ENCODE measurements around the gene UBA52.

DNA sequence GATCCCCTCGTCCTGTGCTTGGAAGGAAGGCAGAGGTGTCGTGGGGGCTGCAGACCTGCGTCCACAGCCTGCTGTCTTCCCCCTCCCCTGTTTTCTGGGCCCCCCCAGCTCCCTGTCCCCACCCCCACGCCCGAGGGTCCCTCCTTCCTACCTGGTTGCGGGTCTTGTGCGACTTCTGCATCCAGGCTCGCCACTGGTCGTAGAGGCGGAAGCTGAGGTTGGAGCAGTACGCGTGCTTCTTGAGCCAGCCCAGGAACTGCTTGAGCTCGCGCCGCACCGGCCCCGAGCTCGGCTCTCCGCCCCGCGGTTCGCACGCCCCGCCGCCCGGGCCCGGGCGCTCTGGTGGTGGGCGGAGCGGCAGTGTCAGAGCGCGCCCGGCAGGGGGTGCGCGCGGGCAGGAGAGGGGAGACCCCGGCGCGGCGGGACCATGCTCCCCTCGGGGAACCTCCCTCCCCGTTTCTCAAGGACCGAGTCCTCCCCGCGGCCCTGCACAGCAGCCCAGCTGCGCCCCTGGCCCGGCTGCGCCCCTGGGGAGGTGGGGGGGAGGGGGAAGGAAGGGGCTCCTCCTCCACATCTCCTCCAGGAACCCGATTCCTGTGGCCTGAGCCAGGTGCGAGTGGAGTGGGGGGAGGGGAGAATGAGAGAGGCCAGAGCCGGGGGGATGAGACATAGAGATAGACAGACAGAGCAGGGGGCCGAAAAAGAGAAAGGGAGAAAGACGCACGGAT is 22.6 kb downstream of the UBA52 start:
- TF ChIP-seq, protein P1, sequence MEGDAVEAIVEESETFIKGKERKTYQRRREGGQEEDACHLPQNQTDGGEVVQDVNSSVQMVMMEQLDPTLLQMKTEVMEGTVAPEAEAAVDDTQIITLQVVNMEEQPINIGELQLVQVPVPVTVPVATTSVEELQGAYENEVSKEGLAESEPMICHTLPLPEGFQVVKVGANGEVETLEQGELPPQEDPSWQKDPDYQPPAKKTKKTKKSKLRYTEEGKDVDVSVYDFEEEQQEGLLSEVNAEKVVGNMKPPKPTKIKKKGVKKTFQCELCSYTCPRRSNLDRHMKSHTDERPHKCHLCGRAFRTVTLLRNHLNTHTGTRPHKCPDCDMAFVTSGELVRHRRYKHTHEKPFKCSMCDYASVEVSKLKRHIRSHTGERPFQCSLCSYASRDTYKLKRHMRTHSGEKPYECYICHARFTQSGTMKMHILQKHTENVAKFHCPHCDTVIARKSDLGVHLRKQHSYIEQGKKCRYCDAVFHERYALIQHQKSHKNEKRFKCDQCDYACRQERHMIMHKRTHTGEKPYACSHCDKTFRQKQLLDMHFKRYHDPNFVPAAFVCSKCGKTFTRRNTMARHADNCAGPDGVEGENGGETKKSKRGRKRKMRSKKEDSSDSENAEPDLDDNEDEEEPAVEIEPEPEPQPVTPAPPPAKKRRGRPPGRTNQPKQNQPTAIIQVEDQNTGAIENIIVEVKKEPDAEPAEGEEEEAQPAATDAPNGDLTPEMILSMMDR (IDR thresholded peaks at IDR 0.05; ENCODE audit: poor library complexity, severe bottlenecking): peak; percentile 93
- TF ChIP-seq RAD21 (conservative IDR thresholded peaks at IDR 0.05): peak; percentile 87
- TF ChIP-seq REST (IDR thresholded peaks at IDR 0.05; ENCODE audit: borderline replicate concordance): no peak
- TF ChIP-seq POLR2AphosphoS5 (IDR thresholded peaks at IDR 0.05): peak; percentile 17
- no peak for TF ChIP-seq EZH2 (IDR thresholded peaks at IDR 0.05; ENCODE audit: borderline replicate concordance, insufficient read depth, low read length, poor library complexity, severe bottlenecking)
- no peak for TF ChIP-seq TAF1 (IDR thresholded peaks at IDR 0.05; ENCODE audit: low read depth)
- TF ChIP-seq EP300 (conservative IDR thresholded peaks at IDR 0.05; ENCODE audit: poor library complexity, severe bottlenecking): peak; percentile 19

All from neural cell (in vitro differentiated cells).